ENCODE data around the gene KCNE1. TPM values are rescaled to one million over a fixed set of nuclear protein-coding genes. Genes with fewer than 3 reads are reported as not detected.

KCNE1 gene
- total and polyA plus RNA-seq, 2 of the 13 experiments (the other 11 are each of a cell fraction or from before 2014, with no cell fraction given): 0.35 TPM; not detected in 1

DNA sequence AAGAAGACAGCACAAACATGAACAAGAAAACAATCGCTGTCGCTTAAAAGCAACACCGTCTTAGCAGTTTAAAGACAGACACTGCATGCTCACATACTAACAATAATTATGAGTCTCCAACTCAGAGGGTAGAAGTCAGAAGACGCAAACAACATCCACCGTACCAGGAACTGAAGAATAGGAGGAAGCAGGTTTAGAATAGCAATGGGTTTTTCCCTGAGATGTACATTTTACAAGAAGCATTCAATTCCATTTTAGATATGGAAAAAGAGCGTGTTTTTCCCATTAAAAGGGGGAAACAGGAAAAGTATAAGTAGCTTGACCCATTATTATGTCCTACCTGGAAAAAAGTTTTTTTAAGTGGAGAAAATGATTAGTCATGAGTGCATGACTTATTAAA is 34.5 kb upstream of the KCNE1 start:
- no peak for FAIRE-seq
- no peak overlapping the region for H3K27ac ChIP-seq (ENCODE audit: extremely low read length, insufficient read depth, low read length)
- CTCF ChIA-PET (ENCODE audit: low intra/inter-chr PET ratio, low total read pairs): no interaction called here

More for the DNA sequence above, 34.5 kb upstream of the KCNE1 start:
- 97% methylated on average over 6 of the region's 6 CpGs for WGBS (ENCODE audit: low lambda C conversion rate)
- Histone ChIP-seq H3K9ac (ENCODE audit: insufficient read depth, low read depth, low read length) (no peak overlapping the region), H2AFZ (ENCODE audit: low read length) (no peak overlapping the region), H3K4me3 (replicated peaks in 1 of 3; ENCODE audit: insufficient read depth in 1 of 3, low read depth in 2 of 3, low read length in 3 of 3) (no peak overlapping the region), H3K4me1 (ENCODE audit: insufficient read depth, low read length) (peaks cover 28% of the 10 kb centered on the region), H3K79me2 (ENCODE audit: insufficient read depth, low read length) (no peaks in the 10 kb centered on the region), H3K9me3 (ENCODE audit: low read length) (no peaks in the 10 kb centered on the region), H3K36me3 (replicated peaks in 1 of 2; ENCODE audit: control insufficient read depth in 1 of 2, insufficient read depth in 2 of 2, low read length in 2 of 2) (no peaks in the 10 kb centered on the region), H3K27me3 (ENCODE audit: control insufficient read depth in 1 of 2, insufficient read depth in 2 of 2, low read length in 2 of 2) (no peaks in the 10 kb centered on the region), H4K20me1 (ENCODE audit: insufficient read depth, low read length) (no peaks in the 10 kb centered on the region), H3K4me2 (ENCODE audit: low read depth, low read length) (no peak overlapping the region)
- in situ Hi-C loops (cut with HindIII; ENCODE audit: extremely low pct_ligation_motif_present, low pct_unique_long_range_greater_than_20kb): no loop called here
- intact Hi-C loops (cut with micrococcal nuclease; ENCODE audit: unreplicated experiment): loop anchor here (5.0 kb wide), 1 partner anchor 36 kb away; no protein-coding TSS in a partner anchor
- BruUV-seq (replicated peaks): no TSS peak
- ATAC-seq (no peak), DNase-seq (ENCODE audit: low spot score) (no peak)
- no peak for TF ChIP-seq GATAD2A (CRISPR knock-in tag; IDR thresholded peaks at IDR 0.05)
- no peak for TF ChIP-seq ZNF253 (CRISPR knock-in tag; IDR thresholded peaks at IDR 0.05; ENCODE audit: borderline replicate concordance)
- no peak for TF ChIP-seq ZNF207 (IDR thresholded peaks at IDR 0.05; ENCODE audit: borderline replicate concordance)
- no peak for TF ChIP-seq SKI (IDR thresholded peaks at IDR 0.05; ENCODE audit: partially characterized antibody)
- TF ChIP-seq MIER2 (CRISPR knock-in tag; IDR thresholded peaks at IDR 0.05): no peak
- TF ChIP-seq EED (CRISPR knock-in tag; IDR thresholded peaks at IDR 0.05): no peak
- TF ChIP-seq DR1 (CRISPR knock-in tag; IDR thresholded peaks at IDR 0.05): no peak
- no peak for TF ChIP-seq ZBTB20 (CRISPR knock-in tag; IDR thresholded peaks at IDR 0.05; ENCODE audit: borderline replicate concordance, low read depth)
- TF ChIP-seq TRIM22 (IDR thresholded peaks at IDR 0.05): no peak
- no peak for TF ChIP-seq FOSL1 (CRISPR knock-in tag; IDR thresholded peaks at IDR 0.05; ENCODE audit: borderline replicate concordance)
- TF ChIP-seq STAT5B (CRISPR knock-in tag; IDR thresholded peaks at IDR 0.05): no peak
- TF ChIP-seq BRCA1 (CRISPR knock-in tag; IDR thresholded peaks at IDR 0.05): no peak
- no peak for TF ChIP-seq RAD21 (CRISPR knock-in tag; IDR thresholded peaks at IDR 0.05)
- TF ChIP-seq, protein P1, sequence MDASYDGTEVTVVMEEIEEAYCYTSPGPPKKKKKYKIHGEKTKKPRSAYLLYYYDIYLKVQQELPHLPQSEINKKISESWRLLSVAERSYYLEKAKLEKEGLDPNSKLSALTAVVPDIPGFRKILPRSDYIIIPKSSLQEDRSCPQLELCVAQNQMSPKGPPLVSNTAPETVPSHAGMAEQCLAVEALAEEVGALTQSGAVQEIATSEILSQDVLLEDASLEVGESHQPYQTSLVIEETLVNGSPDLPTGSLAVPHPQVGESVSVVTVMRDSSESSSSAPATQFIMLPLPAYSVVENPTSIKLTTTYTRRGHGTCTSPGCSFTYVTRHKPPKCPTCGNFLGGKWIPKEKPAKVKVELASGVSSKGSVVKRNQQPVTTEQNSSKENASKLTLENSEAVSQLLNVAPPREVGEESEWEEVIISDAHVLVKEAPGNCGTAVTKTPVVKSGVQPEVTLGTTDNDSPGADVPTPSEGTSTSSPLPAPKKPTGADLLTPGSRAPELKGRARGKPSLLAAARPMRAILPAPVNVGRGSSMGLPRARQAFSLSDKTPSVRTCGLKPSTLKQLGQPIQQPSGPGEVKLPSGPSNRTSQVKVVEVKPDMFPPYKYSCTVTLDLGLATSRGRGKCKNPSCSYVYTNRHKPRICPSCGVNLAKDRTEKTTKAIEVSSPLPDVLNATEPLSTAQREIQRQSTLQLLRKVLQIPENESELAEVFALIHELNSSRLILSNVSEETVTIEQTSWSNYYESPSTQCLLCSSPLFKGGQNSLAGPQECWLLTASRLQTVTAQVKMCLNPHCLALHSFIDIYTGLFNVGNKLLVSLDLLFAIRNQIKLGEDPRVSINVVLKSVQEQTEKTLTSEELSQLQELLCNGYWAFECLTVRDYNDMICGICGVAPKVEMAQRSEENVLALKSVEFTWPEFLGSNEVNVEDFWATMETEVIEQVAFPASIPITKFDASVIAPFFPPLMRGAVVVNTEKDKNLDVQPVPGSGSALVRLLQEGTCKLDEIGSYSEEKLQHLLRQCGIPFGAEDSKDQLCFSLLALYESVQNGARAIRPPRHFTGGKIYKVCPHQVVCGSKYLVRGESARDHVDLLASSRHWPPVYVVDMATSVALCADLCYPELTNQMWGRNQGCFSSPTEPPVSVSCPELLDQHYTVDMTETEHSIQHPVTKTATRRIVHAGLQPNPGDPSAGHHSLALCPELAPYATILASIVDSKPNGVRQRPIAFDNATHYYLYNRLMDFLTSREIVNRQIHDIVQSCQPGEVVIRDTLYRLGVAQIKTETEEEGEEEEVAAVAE (CRISPR knock-in tag; IDR thresholded peaks at IDR 0.05; ENCODE audit: borderline replicate concordance): no peak
- no peak for TF ChIP-seq HNRNPUL1 (IDR thresholded peaks at IDR 0.05; ENCODE audit: low read depth, low read length)
- POLR2A ChIA-PET: interaction anchor here (1.0 kb wide), 1 partner anchor 20 kb away, joined by 3 read pairs; no protein-coding TSS in a partner anchor
